ENCODE results near the gene S100A6. TPM values are rescaled to one million over a fixed set of nuclear protein-coding genes. Genes with fewer than 3 reads are reported as not detected.

Gene S100A6
- total and polyA plus RNA-seq, 3 donors from 2014 or later: 30.9 to 372 (median 57.4) TPM

- Histone ChIP-seq H3K9me3 (no peaks in the 10 kb centered on the region), H3K4me1 (no peaks in the 10 kb centered on the region), H3K36me3 (ENCODE audit: low read depth, missing control alignments) (no peaks in the 10 kb centered on the region), H3K27ac (peak overlapping the region in 1 of 2 donors; percentile 50), H3K4me3 (no peak overlapping the region), H3K27me3 (no peaks in the 10 kb centered on the region)
- WGBS, 2 donors: 90 to 92% methylated on average over 3 of the region's 3 CpGs
- DNase-seq: no peak
- intact Hi-C loops (cut with DNase I; ENCODE audit: low total_unique reads): loop anchor here (5.0 kb wide), 1 partner anchor 61 kb away; no protein-coding TSS in a partner anchor
- TF ChIP-seq CTCF (IDR thresholded peaks at IDR 0.05) (no peak), POLR2A (IDR thresholded peaks at IDR 0.05) (no peak)
These were observed 37.6 kb upstream of the S100A6 start for GRCh38 chr1:153573351-153573750.

- TF ChIP-seq POLR2A (IDR thresholded peaks at IDR 0.05) (no peak), CTCF (IDR thresholded peaks at IDR 0.05) (peak; percentile 51 to 67 (median 65))
- Histone ChIP-seq H3K9me3 (no peaks in the 10 kb centered on the region), H3K27me3 (no peaks in the 10 kb centered on the region), H3K4me3 (no peak overlapping the region), H3K4me1 (peaks cover 6% of the 10 kb centered on the region), H3K27ac (peak overlapping the region in 1 of 2 donors; percentile 50), H3K36me3 (ENCODE audit: low read depth, missing control alignments) (no peaks in the 10 kb centered on the region)
- DNase-seq: peak; percentile 91
- intact Hi-C loops (cut with DNase I; ENCODE audit: low total_unique reads): loop anchor here (5.0 kb wide), 1 partner anchor 60 kb away; no protein-coding TSS in a partner anchor
- WGBS, 2 donors: 44 to 60% methylated on average over 1 to 3 of the region's 3 CpGs
These were observed 36.8 kb upstream of the S100A6 start for GRCh38 chr1:153572569-153573015.

- Histone ChIP-seq H3K27me3 (no peaks in the 10 kb centered on the region), H3K27ac (no peak overlapping the region), H3K4me1 (peaks cover 11% of the 10 kb centered on the region), H3K36me3 (ENCODE audit: low read depth, missing control alignments) (no peaks in the 10 kb centered on the region), H3K4me3 (no peak overlapping the region), H3K9me3 (no peaks in the 10 kb centered on the region)
- intact Hi-C loops (cut with DNase I; ENCODE audit: low total_unique reads): loop anchor here (5.0 kb wide), 1 partner anchor 59 kb away; no protein-coding TSS in a partner anchor
- DNase-seq: no peak
- WGBS, 2 donors: 77 to 82% methylated on average over 7 of the region's 7 CpGs
- no peak for TF ChIP-seq POLR2A (IDR thresholded peaks at IDR 0.05)
- TF ChIP-seq CTCF (IDR thresholded peaks at IDR 0.05): no peak
These were observed 35.9 kb upstream of the S100A6 start for GRCh38 chr1:153571706-153572105.

- no peak for DNase-seq
- intact Hi-C loops (cut with DNase I; ENCODE audit: low total_unique reads): loop anchor here (5.0 kb wide), 1 partner anchor 59 kb away; no protein-coding TSS in a partner anchor
- H3K36me3 ChIP-seq (ENCODE audit: low read depth, missing control alignments): no peaks in the 10 kb centered on the region
- H3K27ac ChIP-seq: no peak overlapping the region
- H3K27me3 ChIP-seq: no peaks in the 10 kb centered on the region
- TF ChIP-seq CTCF (IDR thresholded peaks at IDR 0.05) (no peak), POLR2A (IDR thresholded peaks at IDR 0.05) (no peak)
- H3K4me3 ChIP-seq: no peak overlapping the region
- peaks cover 19% of the 10 kb centered on the region for H3K4me1 ChIP-seq
- 93 to 97% methylated on average over 5 of the region's 5 CpGs for WGBS, 2 donors
- H3K9me3 ChIP-seq: no peaks in the 10 kb centered on the region
These were observed 35.1 kb upstream of the S100A6 start for GRCh38 chr1:153570874-153571273.

GRCh38 chr1:153569465-153569864 is 33.7 kb upstream of the S100A6 start:
- Histone ChIP-seq H3K27me3 (no peaks in the 10 kb centered on the region), H3K36me3 (ENCODE audit: low read depth, missing control alignments) (no peaks in the 10 kb centered on the region), H3K4me3 (no peak overlapping the region), H3K9me3 (no peaks in the 10 kb centered on the region), H3K27ac (no peak overlapping the region), H3K4me1 (peaks cover 26% of the 10 kb centered on the region)
- DNase-seq: no peak
- intact Hi-C loops (cut with DNase I; ENCODE audit: low total_unique reads): loop anchor here (5.0 kb wide), 1 partner anchor 37 kb away; no protein-coding TSS in a partner anchor
- WGBS, 2 donors: 81 to 85% methylated on average over 8 of the region's 8 CpGs
- TF ChIP-seq CTCF (IDR thresholded peaks at IDR 0.05): no peak
- no peak for TF ChIP-seq POLR2A (IDR thresholded peaks at IDR 0.05)
